H1 (cell line): ENCODE results near the gene PDIA5. TPM values are rescaled to one million over a fixed set of nuclear protein-coding genes. Genes with fewer than 3 reads are reported as not detected.

Source experiments
- CTCF ChIA-PET: fragments of 300-600 bp; sonication (Branson Sonifier 250); formaldehyde crosslinking; loops from one replicate; lab custom pipeline; 2021; ENCODE audit not compliant: partially characterized antibody; lab: Charles Lee
- POLR2A ChIA-PET: fragments of 300-600 bp; sonication (Branson Sonifier 250); formaldehyde crosslinking; loops from one replicate; lab custom pipeline; 2021; ENCODE audit warnings: inconsistent platforms; ENCODE audit not compliant: partially characterized antibody; lab: Charles Lee
- DNase-seq, 2 experiments: peaks; one replicate each; pipeline versions ENCODE4 v3.0.0 to v3.0.0-alpha.2; 2010 to 2022; ENCODE audit warnings: low spot score in 2 of 2, low read depth in 1 of 2, mixed read lengths in 1 of 2
- FAIRE-seq: peaks from 2 replicates; lab custom pipeline; 2011; peaks lifted over from hg19 to GRCh38; lab: Jason Lieb, UNC
- H2AFZ ChIP-seq: 2 replicates; pipeline ENCODE4 v1.8.1; 2012; ENCODE audit warnings: low read length, inconsistent platforms
- H2AK5ac ChIP-seq: 2 replicates; pipeline ENCODE4 v1.6.1; 2013; ENCODE audit warnings: low read depth, low read length
- H2BK120ac ChIP-seq: replicated peaks from 2 replicates; pipeline ENCODE3; 2013; ENCODE audit warnings: low read depth, low read length, inconsistent platforms
- H2BK12ac ChIP-seq: 2 replicates; pipeline ENCODE4 v1.6.1; 2013; ENCODE audit warnings: low read depth, low read length
- H2BK15ac ChIP-seq: 2 replicates; pipeline ENCODE4 v1.6.1; 2013; ENCODE audit warnings: low read length
- H2BK20ac ChIP-seq: 2 replicates; pipeline ENCODE4 v1.6.1; 2013; ENCODE audit warnings: low read length
- H2BK5ac ChIP-seq: 2 replicates; pipeline ENCODE4 v1.6.1; 2013; ENCODE audit warnings: low read depth, low read length
- H3K14ac ChIP-seq: 2 replicates; pipeline ENCODE4 v1.6.1; 2013; ENCODE audit warnings: inconsistent platforms; ENCODE audit not compliant: insufficient read length
- H3K18ac ChIP-seq: 2 replicates; pipeline ENCODE4 v1.6.1; 2013; ENCODE audit warnings: low read length; ENCODE audit errors: extremely low read depth
- H3K23ac ChIP-seq: 2 replicates; pipeline ENCODE4 v1.6.1; 2013; ENCODE audit warnings: inconsistent platforms; ENCODE audit not compliant: insufficient read length
- H3K23me2 ChIP-seq: 2 replicates; pipeline ENCODE4 v1.6.1; 2013; ENCODE audit warnings: low read depth, low read length
- H3K27ac ChIP-seq: 2 replicates; pipeline ENCODE4 v1.6.1; 2011; ENCODE audit warnings: low read depth, low read length, inconsistent platforms
- H3K27me3 ChIP-seq, 4 experiments: replicated peaks in 1 of 4; 1 replicate in 1 of 4; 2 replicates in 3 of 4; pipeline versions ENCODE4 v1.6.1 to v1.8.1; 2011 to 2013; ENCODE audit warnings: low read length in 3 of 4, mild to moderate bottlenecking in 3 of 4, inconsistent platforms in 2 of 4, mixed read lengths in 2 of 4, moderate library complexity in 1 of 4; ENCODE audit not compliant: control insufficient read depth in 3 of 4, insufficient read depth in 3 of 4; ENCODE audit errors: extremely low read depth in 1 of 4
- H3K36me3 ChIP-seq, 4 experiments: 2 replicates each; pipeline versions ENCODE4 v1.6.1 to v1.8.1; 2011 to 2013; ENCODE audit warnings: mild to moderate bottlenecking in 4 of 4, low read length in 3 of 4, moderate library complexity in 2 of 4, control low read depth in 1 of 4, inconsistent platforms in 1 of 4; ENCODE audit not compliant: insufficient read depth in 4 of 4, control insufficient read depth in 2 of 4
- H3K4ac ChIP-seq: replicated peaks from 2 replicates; pipeline ENCODE3; 2013; ENCODE audit warnings: low read length, low read depth, mixed read lengths, inconsistent platforms; ENCODE audit not compliant: insufficient read length
- H3K4me1 ChIP-seq, 4 experiments: replicated peaks in 1 of 4; 1 replicate in 1 of 4; 2 replicates in 3 of 4; pipeline versions ENCODE4 v1.6.1 to v1.8.1; 2011 to 2013; ENCODE audit warnings: low read length in 3 of 4, inconsistent platforms in 2 of 4, mixed read lengths in 1 of 4; ENCODE audit not compliant: insufficient read depth in 4 of 4, control insufficient read depth in 3 of 4
- H3K4me2 ChIP-seq, 2 experiments: 2 replicates each; pipeline versions ENCODE4 v1.6.1 to v1.8.1; 2011 to 2013; ENCODE audit warnings: low read depth in 2 of 2, low read length in 2 of 2, control low read depth in 1 of 2, inconsistent platforms in 1 of 2, mild to moderate bottlenecking in 1 of 2; ENCODE audit not compliant: insufficient read depth in 1 of 2
- H3K4me3 ChIP-seq, 4 experiments: fragments of 200-600, 300-600 bp in 1 of 4; sonication (generic), shearing (Covaris generic), sonication (Bioruptor Twin) in 1 of 4; 2 replicates each; pipeline versions ENCODE4 v1.5.1 to v1.8.1; 2011 to 2016; ENCODE audit warnings: low read length in 4 of 4, low read depth in 3 of 4, control low read depth in 2 of 4, inconsistent platforms in 2 of 4, mild to moderate bottlenecking in 2 of 4, mixed read lengths in 1 of 4, moderate library complexity in 1 of 4; ENCODE audit not compliant: insufficient read depth in 2 of 4; ENCODE audit errors: extremely low read depth in 1 of 4
- H3K56ac ChIP-seq: replicated peaks from 2 replicates; pipeline ENCODE3; 2013; ENCODE audit warnings: low read depth, mild to moderate bottlenecking, mixed read lengths, low read length, inconsistent platforms; ENCODE audit not compliant: insufficient read length
- H3K79me1 ChIP-seq: 2 replicates; pipeline ENCODE4 v1.6.1; 2013; ENCODE audit warnings: low read depth, low read length, control low read depth
- H3K79me2 ChIP-seq, 2 experiments: 2 replicates each; pipeline versions ENCODE4 v1.6.1 to v1.8.1; 2012 to 2013; ENCODE audit warnings: low read length in 2 of 2, mild to moderate bottlenecking in 2 of 2, inconsistent platforms in 1 of 2; ENCODE audit not compliant: insufficient read depth in 2 of 2, control insufficient read depth in 1 of 2
- H3K9ac ChIP-seq, 4 experiments: replicated peaks in 1 of 4; 1 replicate in 1 of 4; 2 replicates in 3 of 4; pipeline versions ENCODE4 v1.6.1 to v1.8.1; 2011 to 2013; ENCODE audit warnings: low read depth in 3 of 4, low read length in 3 of 4, control low read depth in 2 of 4, mild to moderate bottlenecking in 2 of 4, moderate library complexity in 2 of 4, inconsistent platforms in 1 of 4; ENCODE audit errors: extremely low read depth in 1 of 4
- H3K9me3 ChIP-seq, 2 experiments: 2 replicates each; pipeline versions ENCODE4 v1.6.1 to v1.8.1; 2012 to 2013; ENCODE audit warnings: mild to moderate bottlenecking in 2 of 2, moderate library complexity in 2 of 2, control low read depth in 1 of 2, inconsistent platforms in 1 of 2, low read depth in 1 of 2, low read length in 1 of 2, mixed read lengths in 1 of 2; ENCODE audit not compliant: insufficient read depth in 2 of 2
- H4K20me1 ChIP-seq, 2 experiments: replicated peaks in 1 of 2; 2 replicates each; pipeline versions ENCODE3 to v1.8.1; 2011 to 2013; ENCODE audit warnings: inconsistent platforms in 2 of 2, low read length in 2 of 2, mild to moderate bottlenecking in 1 of 2; ENCODE audit not compliant: insufficient read depth in 2 of 2, control insufficient read depth in 1 of 2
- H4K5ac ChIP-seq: 2 replicates; pipeline ENCODE4 v1.6.1; 2013; ENCODE audit warnings: low read length, low read depth, mixed read lengths, inconsistent platforms; ENCODE audit not compliant: insufficient read length
- H4K8ac ChIP-seq: 2 replicates; pipeline ENCODE4 v1.8.0; 2013; ENCODE audit warnings: mild to moderate bottlenecking, moderate library complexity, low read length, inconsistent platforms; ENCODE audit not compliant: insufficient read depth; ENCODE audit errors: extremely low read depth
- H4K91ac ChIP-seq: replicated peaks from 2 replicates; pipeline ENCODE3; 2013; ENCODE audit warnings: low read length, mixed read lengths, inconsistent platforms; ENCODE audit not compliant: insufficient read length
- BRCA1 ChIP-seq: IDR thresholded peaks from 2 replicates; pipeline ENCODE4 v1.6.1; 2012; ENCODE audit warnings: low read depth, low read length, improper control_type of control experiment
- CBX5 ChIP-seq: fragments of 300-800, 300-1000 bp; sonication (generic); IDR thresholded peaks from 2 replicates; pipeline ENCODE4 v1.7.1; 2016; ENCODE audit warnings: antibody characterized with exemption, low read length, low read depth
- CEBPB ChIP-seq: IDR thresholded peaks from 2 replicates; pipeline ENCODE4 v1.6.1; 2012; ENCODE audit warnings: low read depth, low read length
- E2F6 ChIP-seq: IDR thresholded peaks from 2 replicates; pipeline ENCODE4 v1.6.1; 2012; ENCODE audit warnings: inconsistent platforms
- EZH2 ChIP-seq: fragments of 200-600 bp; sonication (generic); IDR thresholded peaks from 2 replicates; pipeline ENCODE4 v1.7.1; 2012; ENCODE audit warnings: low read depth, mild to moderate bottlenecking, moderate library complexity, low read length, inconsistent platforms; ENCODE audit not compliant: severe bottlenecking
- GABPA ChIP-seq: IDR thresholded peaks from 2 replicates; pipeline ENCODE4 v1.6.1; 2011; ENCODE audit warnings: mild to moderate bottlenecking, low read length, moderate library complexity, borderline replicate concordance; ENCODE audit not compliant: insufficient read depth
- HDAC2 ChIP-seq, 2 experiments: fragments of 300-600 bp in 1 of 2; sonication (generic) in 1 of 2; IDR thresholded peaks; 2 replicates each; pipeline ENCODE4 v1.6.1; 2011 to 2012; ENCODE audit warnings: low read depth in 2 of 2, low read length in 2 of 2, mild to moderate bottlenecking in 2 of 2, moderate library complexity in 2 of 2, borderline replicate concordance in 1 of 2, inconsistent platforms in 1 of 2
- HDAC6 ChIP-seq: IDR thresholded peaks from one replicate; pipeline ENCODE4 v1.7.1; 2012; ENCODE audit warnings: low read depth, mild to moderate bottlenecking, inconsistent platforms, low read length, moderate library complexity
- JUN ChIP-seq: IDR thresholded peaks from 2 replicates; pipeline ENCODE4 v1.6.1; 2011; ENCODE audit warnings: low read depth, mild to moderate bottlenecking, improper control_type of control experiment, low read length
- KDM1A ChIP-seq: fragments of 200-600, 300-600 bp; sonication (generic); IDR thresholded peaks from 2 replicates; pipeline ENCODE4 v1.7.1; 2016; ENCODE audit warnings: mild to moderate bottlenecking, low read length, borderline replicate concordance
- POLR2AphosphoS5 ChIP-seq: IDR thresholded peaks from 2 replicates; pipeline ENCODE4 v1.6.1; 2011; ENCODE audit warnings: low read depth, low read length
- SP4 ChIP-seq: IDR thresholded peaks from 2 replicates; pipeline ENCODE4 v1.6.1; 2012; ENCODE audit warnings: low read length, inconsistent platforms
- SUZ12 ChIP-seq: fragments of 200-600 bp; sonication (generic); IDR thresholded peaks from 2 replicates; pipeline ENCODE4 v1.6.1; 2012; ENCODE audit warnings: mild to moderate bottlenecking, inconsistent platforms, low read length, moderate library complexity, mixed read lengths
- TAF7 ChIP-seq: optimal IDR thresholded peaks from 2 replicates; pipeline ENCODE3; 2011; ENCODE audit warnings: low read depth, mild to moderate bottlenecking, inconsistent platforms, low read length, moderate library complexity, borderline replicate concordance
- WGBS, 2 experiments: shearing (Covaris generic) in 1 of 2; methylation state at CpG; one replicate each; pipeline versions ENCODE4 v1.1.6 to v1.1.7; 2013 to 2015; ENCODE audit warnings: low lambda C conversion rate in 2 of 2, mixed read lengths in 2 of 2, inconsistent platforms in 1 of 2, low coverage in 1 of 2, missing lambda C conversion rate in 1 of 2; ENCODE audit not compliant: insufficient replicate concordance in 2 of 2, insufficient coverage in 1 of 2, insufficient read length in 1 of 2; ENCODE audit errors: extremely low coverage in 1 of 2, missing lambda C conversion rate in 1 of 2; 5-methylcytosine and 5-hydroxymethylcytosine counted together
- polyA plus RNA-seq, 7 experiments: library from polyadenylated mRNA; depleted of rRNA in 3 of 7; stranded (reverse) in 5 of 7; unstranded in 2 of 7; fragments of >200 nt in 5 of 7; fragments of 200-250 nt in 2 of 7; gene quantifications; 1 replicate in 5 of 7; 2 replicates in 1 of 7; 4 replicates in 1 of 7; pipeline versions ENCODE4 v1.2.1 to v1.2.3, GENCODE V29; 2011 to 2013; ENCODE audit warnings: missing spikeins in 2 of 7, mixed read lengths in 2 of 7
- total RNA-seq: library from RNA; stranded (reverse); fragmentation: NEBNext Ultra II Directional; extraction: Animal tissue kit (Norgen Biotek cat#: 25700); gene quantifications from 2 replicates; pipeline ENCODE4 v1.2.1, GENCODE V29; 2021

The PDIA5 gene
- total and polyA plus RNA-seq, 2 of the 8 experiments (the other 6 are each of a cell fraction or from before 2014, with no cell fraction given), result 18.2 to 32.8 TPM

- H4K20me1 ChIP-seq, result no peaks in the 10 kb centered on the region
- H2BK20ac ChIP-seq, result no peak overlapping the region
- WGBS, 2 experiments, result 73% methylated on average over 5 of the region's 5 CpGs; no CpG with 5 or more reads in 1 of the 2 experiments
- no peaks in the 10 kb centered on the region for H3K79me2 ChIP-seq
- H3K27me3 ChIP-seq, result peaks cover 0 to 2% (median 0%) of the 10 kb centered on the region in 4 experiments; a peak in 1 of 7 replicates
- H3K4ac ChIP-seq, result no peak overlapping the region
- no peaks in the 10 kb centered on the region for H3K4me1 ChIP-seq
- H4K5ac ChIP-seq, result no peak overlapping the region
- POLR2A ChIA-PET, result interaction anchor here (1.2 kb wide), 1 partner anchor 94 kb away, joined by 3 read pairs; no protein-coding TSS in a partner anchor
- CTCF ChIA-PET, result interaction anchor here (0.8 to 1.7 kb wide), 3 partner anchors 26 to 88 kb away, joined by 3 to 5 read pairs (median 5); no protein-coding TSS in a partner anchor
- H3K23me2 ChIP-seq, result no peaks in the 10 kb centered on the region
- H3K9me3 ChIP-seq, result no peaks in the 10 kb centered on the region
- H3K18ac ChIP-seq, result no peak overlapping the region
- no peak overlapping the region for H3K27ac ChIP-seq
- H3K23ac ChIP-seq, result no peak overlapping the region
- H2BK120ac ChIP-seq, result no peak overlapping the region
- DNase-seq, result no peak
- H3K4me2 ChIP-seq, result no peak overlapping the region
- H3K56ac ChIP-seq, result no peak overlapping the region
- no peak for FAIRE-seq
- no peak overlapping the region for H2BK5ac ChIP-seq
- H3K14ac ChIP-seq, result no peak overlapping the region
- no peak overlapping the region for H2BK15ac ChIP-seq
- no peak overlapping the region for H3K4me3 ChIP-seq
- no peaks in the 10 kb centered on the region for H3K36me3 ChIP-seq
- no peak overlapping the region for H3K9ac ChIP-seq
- H2BK12ac ChIP-seq, result no peak overlapping the region
- H3K79me1 ChIP-seq, result no peaks in the 10 kb centered on the region
- H4K8ac ChIP-seq, result no peak overlapping the region
- H4K91ac ChIP-seq, result no peak overlapping the region
- H2AK5ac ChIP-seq, result no peak overlapping the region
- H2AFZ ChIP-seq, result no peak overlapping the region
- no peak for TF ChIP-seq TAF7
- TF ChIP-seq GABPA, result no peak
- TF ChIP-seq SP4, result no peak
- TF ChIP-seq CBX5, result no peak
- no peak for TF ChIP-seq SUZ12
- TF ChIP-seq POLR2AphosphoS5, result no peak
- no peak for TF ChIP-seq EZH2
- TF ChIP-seq BRCA1, result no peak
- TF ChIP-seq HDAC6, result no peak
- TF ChIP-seq KDM1A, result no peak
- TF ChIP-seq CEBPB, result no peak
- TF ChIP-seq HDAC2 (IDR thresholded peaks at IDR 0.05; ENCODE audit: borderline replicate concordance in 1 of 2, low read depth in 2 of 2, low read length in 2 of 2), result no peak
- no peak for TF ChIP-seq JUN
- TF ChIP-seq E2F6, result no peak
Measured at GRCh38 chr3:123037015-123037375, 29.8 kb upstream of the PDIA5 start.
